SK-N-SH (cell line): ENCODE results near the gene IQCN.

Experiments used
- FOXM1 ChIP-seq: IDR thresholded peaks from 2 replicates; pipeline ENCODE4 v1.4.0; 2012; ENCODE audit warnings: low read depth, mild to moderate bottlenecking
- GABPA ChIP-seq: IDR thresholded peaks from 2 replicates; pipeline ENCODE4 v1.4.0; 2012; ENCODE audit warnings: low read depth, mild to moderate bottlenecking
- JUND ChIP-seq: IDR thresholded peaks from 2 replicates; pipeline ENCODE4 v1.4.0; 2012
- NFIC ChIP-seq: IDR thresholded peaks from 2 replicates; pipeline ENCODE4 v1.4.0; 2012; ENCODE audit warnings: borderline replicate concordance
- SMC3 ChIP-seq: IDR thresholded peaks from 2 replicates; pipeline ENCODE4 v1.6.1; 2012; ENCODE audit warnings: low read depth, low read length, improper control_type of control experiment
- TCF12 ChIP-seq: IDR thresholded peaks from 2 replicates; pipeline ENCODE4 v1.4.0; 2012
- TF ChIP-seq, protein P1 (sequence below): fragments of 200-600 bp; sonication (generic); IDR thresholded peaks from 2 replicates; pipeline ENCODE4 v1.6.1; 2017; ENCODE audit warnings: antibody characterized with exemption, mild to moderate bottlenecking, moderate library complexity

DNA sequence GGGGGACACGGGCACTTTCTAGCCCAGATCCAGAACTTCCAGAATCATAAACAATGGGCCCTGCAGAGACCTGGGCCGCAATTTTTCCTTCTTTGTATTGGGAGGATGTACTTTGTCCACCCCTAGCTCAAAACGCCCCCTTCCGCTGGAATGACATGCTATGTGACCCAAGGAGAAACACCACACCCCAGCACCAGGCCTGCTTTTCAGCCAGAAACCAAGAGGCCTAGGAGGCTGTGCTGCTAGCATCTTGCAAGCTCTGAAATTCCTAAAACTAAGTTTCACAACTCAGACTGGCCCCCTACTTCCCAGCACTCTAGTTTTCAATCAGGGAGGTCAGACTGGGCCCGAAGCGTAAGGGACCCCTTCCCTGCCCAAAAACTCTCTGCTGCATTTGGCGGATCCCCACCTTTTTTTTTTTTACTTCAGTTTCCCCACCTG is 48.1 kb upstream of the IQCN start:
- TF ChIP-seq TCF12 (no peak), NFIC (no peak), JUND (no peak), GABPA (no peak; the same call in 1 of the 2 replicates), SMC3 (peak; percentile 45; the same call in 1 of the 2 replicates), FOXM1 (no peak)
- TF ChIP-seq, protein P1, sequence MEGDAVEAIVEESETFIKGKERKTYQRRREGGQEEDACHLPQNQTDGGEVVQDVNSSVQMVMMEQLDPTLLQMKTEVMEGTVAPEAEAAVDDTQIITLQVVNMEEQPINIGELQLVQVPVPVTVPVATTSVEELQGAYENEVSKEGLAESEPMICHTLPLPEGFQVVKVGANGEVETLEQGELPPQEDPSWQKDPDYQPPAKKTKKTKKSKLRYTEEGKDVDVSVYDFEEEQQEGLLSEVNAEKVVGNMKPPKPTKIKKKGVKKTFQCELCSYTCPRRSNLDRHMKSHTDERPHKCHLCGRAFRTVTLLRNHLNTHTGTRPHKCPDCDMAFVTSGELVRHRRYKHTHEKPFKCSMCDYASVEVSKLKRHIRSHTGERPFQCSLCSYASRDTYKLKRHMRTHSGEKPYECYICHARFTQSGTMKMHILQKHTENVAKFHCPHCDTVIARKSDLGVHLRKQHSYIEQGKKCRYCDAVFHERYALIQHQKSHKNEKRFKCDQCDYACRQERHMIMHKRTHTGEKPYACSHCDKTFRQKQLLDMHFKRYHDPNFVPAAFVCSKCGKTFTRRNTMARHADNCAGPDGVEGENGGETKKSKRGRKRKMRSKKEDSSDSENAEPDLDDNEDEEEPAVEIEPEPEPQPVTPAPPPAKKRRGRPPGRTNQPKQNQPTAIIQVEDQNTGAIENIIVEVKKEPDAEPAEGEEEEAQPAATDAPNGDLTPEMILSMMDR: peak; percentile 33
